Right lobe of liver (tissue), 6 donors: ENCODE data around the gene ABCF2. TPM values are rescaled to one million over a fixed set of nuclear protein-coding genes. Genes with fewer than 3 reads are reported as not detected.

ENCODE experiments used
- ATAC-seq, 4 donors: fragments of 200-7000 bp; cut with Tn5 transposase; one replicate each; pipeline ENCODE4 v1.9.1; 2020; ENCODE audit warnings: mild to moderate bottlenecking in 4 of 4, moderate library complexity in 4 of 4
- DNase-seq, 3 donors: peaks; one replicate each; pipeline ENCODE4 v3.0.0-alpha.2; 2020
- H3K27ac ChIP-seq, 3 donors: fragments of 200-600 bp; one replicate each; pipeline ENCODE4 v1.8.0; 2022
- H3K27me3 ChIP-seq, 2 donors: fragments of 200-600 bp; one replicate each; pipeline ENCODE4 v1.8.0; 2022
- H3K36me3 ChIP-seq, 4 donors: fragments of 200-600 bp; sonication (generic) in 1 of 4; one replicate each; pipeline versions ENCODE4 v1.5.1 to v1.8.0; 2017 to 2022; ENCODE audit warnings: control low read depth in 1 of 4
- H3K4me1 ChIP-seq, 4 donors: fragments of 200-600 bp; sonication (generic) in 1 of 4; one replicate each; pipeline versions ENCODE4 v1.5.1 to v1.8.0; 2017 to 2022; ENCODE audit warnings: control low read depth in 1 of 4
- H3K4me3 ChIP-seq, 3 donors: fragments of 200-600 bp; one replicate each; pipeline ENCODE4 v1.8.0; 2022
- H3K9me3 ChIP-seq, 4 donors: fragments of 200-600 bp; sonication (generic) in 1 of 4; one replicate each; pipeline versions ENCODE4 v1.5.1 to v1.8.0; 2017 to 2022; ENCODE audit warnings: control low read depth in 1 of 4
- POLR2A ChIP-seq: fragments of 450-650 bp; IDR thresholded peaks from one replicate; pipeline ENCODE4 v1.6.1; 2017; ENCODE audit warnings: antibody characterized with exemption, mild to moderate bottlenecking
- WGBS: methylation state at CpG from one replicate; pipeline ENCODE4 v1.1.6; 2018; ENCODE audit warnings: low coverage, low lambda C conversion rate; ENCODE audit not compliant: insufficient coverage; ENCODE audit errors: missing lambda C conversion rate; 5-methylcytosine and 5-hydroxymethylcytosine counted together
- intact Hi-C, 2 donors: fragments of 100-400 bp; cut with DNase I; formaldehyde crosslinking; loops; one replicate each; pipeline versions ENCODE4 v1.11.2 to v1.14.1; 2022
- total RNA-seq, 6 experiments: library from RNA; depleted of rRNA in 2 of 6; stranded (reverse); fragments of >200 nt in 2 of 6; fragmentation: NEBNext Ultra II Directional in 3 of 6; extraction: Animal tissue kit (Norgen Biotek cat#: 25700) in 3 of 6; gene quantifications; one replicate each; pipeline versions ENCODE4 v1.1.0 to v1.2.4, GENCODE V29; 2016 to 2023
- TF ChIP-seq, protein P1 (sequence below), 4 donors: fragments of 200-600 bp in 3 of 4; fragments of 450-650 bp in 1 of 4; IDR thresholded peaks; one replicate each; pipeline versions ENCODE4 v1.5.1 to v1.8.0; 2016 to 2022; ENCODE audit warnings: antibody characterized with exemption in 4 of 4, mild to moderate bottlenecking in 2 of 4
- donor health status: DM: no; HTN: yes; CAD: no.
- donor health status: DM: no; HTN: no; CAD: no.
- donor health status: DM: no; HTN: no; CAD: no.
- donor health status: DM: no; HTN: yes; CAD: no.
- donor health status: DM: no; HTN: yes; CAD: no.

The ABCF2 gene
- total RNA-seq, 6 experiments from 2014 or later, result 7.3 to 22.3 (median 11.4) TPM

DNA sequence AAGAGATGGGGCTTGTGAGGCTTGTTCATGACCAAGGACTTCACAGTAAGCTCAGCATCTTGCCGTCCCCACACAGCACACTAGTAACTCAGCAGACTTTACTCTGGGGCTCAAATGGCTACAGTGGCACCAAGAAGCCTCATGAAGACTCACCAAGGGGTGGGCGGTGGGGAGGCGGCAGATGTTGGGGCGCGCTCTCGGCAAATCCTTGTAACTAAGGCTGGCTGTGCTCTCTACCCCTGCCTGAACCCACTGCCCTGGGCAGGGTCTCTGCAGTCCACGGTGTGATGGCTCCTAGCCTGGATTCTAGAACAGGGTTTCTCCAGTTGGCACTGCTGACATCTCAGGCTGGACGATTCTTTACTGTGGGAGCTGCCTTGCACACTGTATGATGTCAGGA is 33.9 kb upstream of the ABCF2 start:
- DNase-seq (no peak), ATAC-seq (no peak)
- WGBS, result no CpG with 5 or more reads among the region's 8 CpGs
- H3K9me3 ChIP-seq, result no peaks in the 10 kb centered on the region
- intact Hi-C loops, result no loop called here
- H3K4me3 ChIP-seq, result no peak overlapping the region
- no peaks in the 10 kb centered on the region for H3K36me3 ChIP-seq
- H3K27me3 ChIP-seq, result no peaks in the 10 kb centered on the region
- H3K4me1 ChIP-seq, result no peaks in the 10 kb centered on the region
- H3K27ac ChIP-seq, result no peak overlapping the region
- TF ChIP-seq POLR2A, result no peak
- TF ChIP-seq, protein P1, sequence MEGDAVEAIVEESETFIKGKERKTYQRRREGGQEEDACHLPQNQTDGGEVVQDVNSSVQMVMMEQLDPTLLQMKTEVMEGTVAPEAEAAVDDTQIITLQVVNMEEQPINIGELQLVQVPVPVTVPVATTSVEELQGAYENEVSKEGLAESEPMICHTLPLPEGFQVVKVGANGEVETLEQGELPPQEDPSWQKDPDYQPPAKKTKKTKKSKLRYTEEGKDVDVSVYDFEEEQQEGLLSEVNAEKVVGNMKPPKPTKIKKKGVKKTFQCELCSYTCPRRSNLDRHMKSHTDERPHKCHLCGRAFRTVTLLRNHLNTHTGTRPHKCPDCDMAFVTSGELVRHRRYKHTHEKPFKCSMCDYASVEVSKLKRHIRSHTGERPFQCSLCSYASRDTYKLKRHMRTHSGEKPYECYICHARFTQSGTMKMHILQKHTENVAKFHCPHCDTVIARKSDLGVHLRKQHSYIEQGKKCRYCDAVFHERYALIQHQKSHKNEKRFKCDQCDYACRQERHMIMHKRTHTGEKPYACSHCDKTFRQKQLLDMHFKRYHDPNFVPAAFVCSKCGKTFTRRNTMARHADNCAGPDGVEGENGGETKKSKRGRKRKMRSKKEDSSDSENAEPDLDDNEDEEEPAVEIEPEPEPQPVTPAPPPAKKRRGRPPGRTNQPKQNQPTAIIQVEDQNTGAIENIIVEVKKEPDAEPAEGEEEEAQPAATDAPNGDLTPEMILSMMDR (IDR thresholded peaks at IDR 0.05), result no peak

GRCh38 chr7:151260471-151260870 is 33.5 kb upstream of the ABCF2 start:
- WGBS, result no CpG with 5 or more reads among the region's 11 CpGs
- Histone ChIP-seq H3K4me3 (no peak overlapping the region), H3K27me3 (no peaks in the 10 kb centered on the region), H3K27ac (no peak overlapping the region), H3K4me1 (no peaks in the 10 kb centered on the region), H3K9me3 (no peaks in the 10 kb centered on the region), H3K36me3 (no peaks in the 10 kb centered on the region)
- no peak for DNase-seq
- TF ChIP-seq, protein P1 (IDR thresholded peaks at IDR 0.05), result no peak
- no peak for TF ChIP-seq POLR2A
- ATAC-seq, result no peak
- intact Hi-C loops, result no loop called here

- no peak for TF ChIP-seq POLR2A
- TF ChIP-seq, protein P1 (IDR thresholded peaks at IDR 0.05), result no peak
These were observed 31.0 kb upstream of the ABCF2 start for GRCh38 chr7:151257990-151258389.

DNA sequence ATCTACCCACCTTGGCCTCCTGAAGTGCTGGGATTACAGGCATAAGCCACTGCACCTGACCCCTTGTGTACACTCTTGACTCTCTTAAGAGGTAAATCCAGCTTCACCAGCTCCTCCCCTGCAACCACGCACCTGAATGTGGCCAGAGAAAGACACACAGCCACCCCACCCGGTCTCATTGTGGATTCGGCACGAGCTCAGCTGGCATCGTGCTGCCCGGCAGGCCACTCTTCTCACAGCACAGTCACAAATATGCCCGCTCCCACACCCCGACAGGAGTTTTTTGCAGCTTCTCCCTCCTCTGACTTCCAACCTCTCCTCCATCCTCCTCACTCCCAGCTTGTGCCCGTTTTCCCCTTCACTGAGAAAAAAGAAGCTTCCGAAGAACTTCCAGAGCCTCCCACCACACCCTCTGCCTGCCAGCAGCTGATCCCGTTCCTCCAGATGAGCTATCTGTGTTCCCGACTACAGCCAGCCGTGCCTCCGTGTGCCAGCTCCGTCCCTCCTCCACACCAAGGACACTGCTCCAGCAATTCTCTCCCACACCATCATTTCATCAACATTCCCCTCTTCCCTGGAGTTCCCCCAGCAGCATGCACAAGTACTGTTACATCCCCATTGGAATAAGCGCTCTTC is 29.5 kb upstream of the ABCF2 start:
- TF ChIP-seq, protein P1 (IDR thresholded peaks at IDR 0.05), result no peak
- no peak for TF ChIP-seq POLR2A
- H3K27me3 ChIP-seq, result no peaks in the 10 kb centered on the region
- 59% methylated on average over 13 of the region's 16 CpGs for WGBS
- H3K27ac ChIP-seq, result no peak overlapping the region
- ATAC-seq (no peak), DNase-seq (no peak)
- H3K9me3 ChIP-seq, result no peaks in the 10 kb centered on the region
- H3K36me3 ChIP-seq, result no peaks in the 10 kb centered on the region
- intact Hi-C loops, result no loop called here
- peaks cover 0 to 3% (median 0%) of the 10 kb centered on the region in 4 donors for H3K4me1 ChIP-seq
- H3K4me3 ChIP-seq, result no peak overlapping the region

More at GRCh38 chr7:151257990-151258389, 31.0 kb upstream of the ABCF2 start:
- no peaks in the 10 kb centered on the region for H3K9me3 ChIP-seq
- no peak overlapping the region for H3K27ac ChIP-seq
- DNase-seq (no peak), ATAC-seq (no peak)
- H3K4me3 ChIP-seq, result no peak overlapping the region
- intact Hi-C loops, result no loop called here
- no peaks in the 10 kb centered on the region for H3K27me3 ChIP-seq
- H3K36me3 ChIP-seq, result no peaks in the 10 kb centered on the region
- no peaks in the 10 kb centered on the region for H3K4me1 ChIP-seq
- WGBS, result 63% methylated on average over 6 of the region's 7 CpGs

DNA sequence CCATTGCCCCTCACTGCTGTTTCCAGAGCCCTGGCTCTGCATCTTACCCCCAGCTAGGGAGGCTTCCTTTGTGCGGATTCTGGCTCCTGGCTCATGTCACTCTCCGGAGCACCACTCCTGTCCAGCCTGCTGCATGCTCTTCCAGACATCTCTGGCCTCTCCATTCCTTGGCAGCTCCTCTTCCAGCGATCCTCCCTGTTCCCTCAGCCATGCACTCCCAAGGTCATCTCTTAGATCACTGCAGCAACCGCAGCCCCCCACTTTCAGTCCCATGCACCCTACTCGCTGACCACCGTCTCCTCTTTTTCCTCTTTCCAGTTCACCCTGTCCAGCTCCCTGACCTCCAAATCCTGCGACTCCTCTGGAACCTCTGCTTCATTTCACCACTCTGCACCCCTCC is 28.4 kb upstream of the ABCF2 start:
- 64% methylated on average over 6 of the region's 7 CpGs for WGBS
- H3K4me1 ChIP-seq, result peaks cover 0 to 3% (median 0%) of the 10 kb centered on the region in 4 donors
- no peaks in the 10 kb centered on the region for H3K36me3 ChIP-seq
- no peaks in the 10 kb centered on the region for H3K27me3 ChIP-seq
- H3K27ac ChIP-seq, result no peak overlapping the region
- no peaks in the 10 kb centered on the region for H3K9me3 ChIP-seq
- ATAC-seq, result no peak
- H3K4me3 ChIP-seq, result no peak overlapping the region
- TF ChIP-seq POLR2A, result no peak
- TF ChIP-seq, protein P1 (IDR thresholded peaks at IDR 0.05), result no peak
- no peak for DNase-seq
- intact Hi-C loops, result no loop called here
